Body of pancreas (tissue), 4 donors: ENCODE measurements around the gene BRD3OS.

Source experiments
- POLR2A ChIP-seq, 3 donors: fragments of 450-650 bp; IDR thresholded peaks; one replicate each; pipeline ENCODE4 v1.6.1; 2016; ENCODE audit warnings: antibody characterized with exemption in 3 of 3, mild to moderate bottlenecking in 2 of 3
- TF ChIP-seq, protein P1 (sequence below), 7 experiments: fragments of 450-650 bp in 4 of 7; fragments of 200-600 bp in 3 of 7; sonication (generic) in 3 of 7; IDR thresholded peaks; one replicate each; pipeline ENCODE4 v1.5.1; 2016 to 2019; ENCODE audit warnings: antibody characterized with exemption in 7 of 7

- TF ChIP-seq POLR2A (IDR thresholded peaks at IDR 0.05), result no peak
- TF ChIP-seq, protein P1, sequence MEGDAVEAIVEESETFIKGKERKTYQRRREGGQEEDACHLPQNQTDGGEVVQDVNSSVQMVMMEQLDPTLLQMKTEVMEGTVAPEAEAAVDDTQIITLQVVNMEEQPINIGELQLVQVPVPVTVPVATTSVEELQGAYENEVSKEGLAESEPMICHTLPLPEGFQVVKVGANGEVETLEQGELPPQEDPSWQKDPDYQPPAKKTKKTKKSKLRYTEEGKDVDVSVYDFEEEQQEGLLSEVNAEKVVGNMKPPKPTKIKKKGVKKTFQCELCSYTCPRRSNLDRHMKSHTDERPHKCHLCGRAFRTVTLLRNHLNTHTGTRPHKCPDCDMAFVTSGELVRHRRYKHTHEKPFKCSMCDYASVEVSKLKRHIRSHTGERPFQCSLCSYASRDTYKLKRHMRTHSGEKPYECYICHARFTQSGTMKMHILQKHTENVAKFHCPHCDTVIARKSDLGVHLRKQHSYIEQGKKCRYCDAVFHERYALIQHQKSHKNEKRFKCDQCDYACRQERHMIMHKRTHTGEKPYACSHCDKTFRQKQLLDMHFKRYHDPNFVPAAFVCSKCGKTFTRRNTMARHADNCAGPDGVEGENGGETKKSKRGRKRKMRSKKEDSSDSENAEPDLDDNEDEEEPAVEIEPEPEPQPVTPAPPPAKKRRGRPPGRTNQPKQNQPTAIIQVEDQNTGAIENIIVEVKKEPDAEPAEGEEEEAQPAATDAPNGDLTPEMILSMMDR (IDR thresholded peaks at IDR 0.05), result no peak
These were observed 48.4 kb upstream of the BRD3OS start for GRCh38 chr9:133976887-133977286.
